HL-60/S4 (cell line): ENCODE data around the gene SLC25A21.
"Not testable (repeated sequence)": the region's sequence is repeated elsewhere in the genome, so short reads cannot be mapped to it uniquely, and the experiment has no call there.

Experiments used
- in situ Hi-C: fragments of 300-500 bp; cut with MboI; formaldehyde crosslinking; loops from 2 replicates; pipeline ENCODE4 v1.14.3; 2022; ENCODE audit warnings: low sequenced_read_pairs

SLC25A21 gene

DNA sequence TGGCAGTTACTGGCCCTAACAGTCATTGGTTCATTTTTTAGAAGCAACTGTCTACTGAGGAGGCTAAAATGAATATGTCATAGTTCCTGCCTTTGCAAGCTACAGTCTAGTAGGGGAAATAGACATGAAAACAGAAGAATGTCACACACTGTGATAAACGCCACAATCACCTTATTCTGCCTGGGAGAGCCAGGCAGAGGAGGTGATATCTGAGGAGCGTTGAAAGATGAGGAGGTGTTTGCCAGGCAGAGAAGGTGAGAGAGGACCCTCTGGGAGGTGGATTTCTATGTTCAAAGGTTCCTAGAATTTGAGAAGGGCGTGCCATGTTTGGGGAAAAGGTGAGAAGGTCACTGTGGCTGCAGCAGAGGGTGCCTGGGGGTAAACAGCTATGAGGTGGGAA lies 325.0 kb downstream of the SLC25A21 start:
- in situ Hi-C loops = no loop called here

DNA sequence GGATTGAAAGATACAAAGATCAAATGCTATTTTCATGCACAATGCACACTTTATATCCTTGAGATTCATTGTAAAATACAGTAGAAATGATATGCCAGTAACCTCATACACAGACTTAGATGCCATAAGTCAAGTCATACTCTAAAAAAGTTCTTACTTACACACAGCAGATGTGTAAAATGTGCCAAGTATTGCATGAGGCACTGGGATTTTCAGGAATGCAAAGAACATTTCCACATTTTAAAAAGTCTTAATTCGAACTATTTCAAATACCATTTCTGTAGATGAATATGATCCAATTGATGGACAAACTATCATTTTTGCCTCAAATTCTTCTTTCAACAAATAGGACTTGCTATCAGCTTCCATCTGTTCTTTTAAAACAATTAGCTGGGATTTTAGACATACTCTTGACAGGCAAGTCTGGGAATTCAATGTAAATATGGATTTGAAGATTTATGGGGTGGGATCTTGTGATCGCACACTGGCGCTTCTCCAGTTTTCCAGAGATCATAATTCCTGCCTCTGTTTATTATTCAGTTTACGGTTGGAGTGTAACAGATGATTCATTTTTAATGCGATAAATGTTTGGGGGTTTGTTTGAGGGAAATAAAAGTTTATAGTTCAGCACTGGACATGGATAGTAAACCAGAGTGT lies 326.9 kb downstream of the SLC25A21 start:
- in situ Hi-C loops = no loop called here

DNA sequence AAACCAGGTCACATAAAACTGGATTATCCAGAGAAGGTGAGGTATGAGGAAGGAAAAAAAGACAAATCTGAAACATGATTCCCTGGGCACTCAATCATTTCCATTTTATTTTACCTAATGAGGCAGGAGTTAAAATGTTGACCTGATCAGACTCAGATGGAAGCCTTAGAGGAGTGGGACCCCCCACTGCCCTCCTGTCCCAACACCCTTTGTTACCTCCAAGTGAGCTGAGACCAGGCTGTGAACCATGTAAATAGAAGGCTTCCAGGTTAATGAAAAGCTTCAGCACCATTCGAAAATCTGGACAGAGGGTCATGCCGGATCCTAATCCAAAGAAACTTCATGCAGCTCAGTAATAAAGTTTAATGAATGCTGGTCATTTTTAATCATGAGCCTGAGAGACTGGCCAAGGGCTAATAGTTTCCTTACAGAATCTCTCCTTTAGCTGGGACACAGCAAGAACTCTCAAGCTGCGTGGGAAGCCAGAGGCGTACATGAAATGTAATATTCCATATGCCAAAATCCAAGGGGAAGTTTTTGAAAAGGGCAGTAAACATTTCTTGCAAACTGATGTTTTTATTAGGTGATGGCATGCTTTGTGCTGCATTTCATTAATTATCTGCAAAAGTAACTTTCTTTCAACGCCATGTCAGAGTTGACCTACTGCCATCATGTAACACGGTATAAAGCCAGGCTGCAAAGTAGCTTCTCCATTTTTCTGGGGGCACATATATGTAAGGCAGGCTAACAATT lies 327.8 kb downstream of the SLC25A21 start:
- in situ Hi-C loops = no loop called here

DNA sequence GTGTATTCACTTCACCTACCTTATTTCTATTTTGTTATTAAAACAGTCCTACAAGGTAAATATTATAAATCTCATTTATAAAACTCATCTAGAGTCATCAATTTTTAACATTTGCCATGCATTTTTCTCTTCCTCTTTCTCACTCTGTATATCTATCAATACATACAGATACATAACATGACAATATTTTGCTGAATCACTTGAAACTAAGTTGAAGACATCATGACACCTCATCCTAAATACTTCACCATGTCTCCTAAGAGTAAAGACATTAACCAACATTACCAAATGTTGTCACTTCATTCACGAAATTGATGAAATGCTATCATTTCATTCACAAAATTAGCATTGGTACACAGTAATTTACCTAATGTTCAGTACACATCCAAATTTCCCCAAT lies 329.0 kb downstream of the SLC25A21 start:
- in situ Hi-C loops = no loop called here

DNA sequence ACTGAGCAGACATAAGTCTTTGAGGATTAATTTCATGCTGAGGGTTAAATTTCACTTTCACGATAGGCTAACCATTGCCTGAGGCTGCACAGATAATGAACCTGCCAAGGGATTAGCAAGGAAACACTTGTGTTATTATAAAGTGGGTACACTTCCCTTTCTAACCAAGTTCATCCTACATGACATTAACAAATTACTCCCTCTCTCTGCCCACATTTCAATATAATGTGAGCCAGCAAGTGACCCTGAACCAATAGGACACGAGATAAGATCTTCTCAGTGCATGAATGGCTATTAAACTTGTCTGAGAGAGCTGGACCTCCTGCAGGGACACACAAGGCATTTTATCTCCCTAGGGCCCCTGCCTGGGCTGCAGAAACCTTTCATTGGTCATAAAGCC lies 337.3 kb downstream of the SLC25A21 start:
- in situ Hi-C loops = no loop called here

DNA sequence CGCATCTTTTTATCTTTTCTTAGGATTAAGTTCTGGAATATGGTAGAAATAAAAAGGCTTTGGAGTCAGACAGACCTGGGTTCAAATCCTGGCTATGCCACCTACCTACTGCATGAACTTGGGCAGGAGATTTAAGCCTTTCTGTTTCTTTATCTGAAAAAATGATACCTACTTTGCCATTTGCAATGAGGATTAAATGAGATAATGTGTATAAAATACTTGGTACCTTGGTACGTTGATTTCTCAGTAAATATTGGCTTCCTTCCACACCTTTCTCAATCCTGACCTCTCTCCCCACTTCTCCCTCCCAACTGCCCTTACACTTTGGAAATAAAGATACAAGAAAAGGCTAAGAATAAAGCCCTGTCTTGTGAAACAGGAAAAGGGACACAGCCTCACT lies 338.1 kb downstream of the SLC25A21 start:
- in situ Hi-C loops = no loop called here

DNA sequence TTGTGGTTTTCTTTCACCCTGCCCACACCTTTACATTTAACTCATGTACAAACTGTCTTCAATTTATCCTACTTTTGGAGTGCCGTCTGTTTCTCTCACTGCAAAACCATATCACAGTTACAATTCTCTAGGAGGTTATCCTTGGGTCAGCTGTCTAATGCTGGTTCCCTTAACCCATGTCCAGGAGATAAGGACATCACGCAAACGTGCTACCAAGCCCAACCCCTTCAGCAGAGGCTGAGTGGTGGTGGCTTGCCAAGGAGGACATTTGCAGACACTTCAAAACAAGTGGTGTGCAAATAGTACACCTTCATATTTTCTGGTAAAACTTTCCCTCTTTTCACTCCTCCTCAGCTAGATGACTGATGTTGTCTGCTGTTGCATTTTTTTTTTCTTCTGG lies 342.9 kb downstream of the SLC25A21 start:
- in situ Hi-C loops = no loop called here

DNA sequence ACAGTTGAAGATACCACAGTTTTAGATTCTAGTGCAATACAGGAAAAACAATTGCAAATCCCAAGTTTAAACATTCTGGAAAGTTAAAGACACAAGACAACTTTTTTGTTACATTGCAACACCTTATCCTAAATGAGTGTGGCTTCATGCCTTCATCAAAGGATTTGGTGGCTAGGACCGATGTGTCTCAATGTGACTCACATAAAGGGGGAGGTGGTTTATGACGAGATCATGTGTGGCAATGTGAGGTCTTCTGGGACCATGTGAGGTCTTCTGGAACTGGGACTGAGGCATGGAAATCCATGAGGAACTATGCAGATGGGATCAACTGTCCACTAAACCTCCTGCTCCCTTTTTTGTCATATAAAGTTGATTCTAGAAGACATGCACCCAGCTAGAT lies 344.5 kb downstream of the SLC25A21 start:
- in situ Hi-C loops = no loop called here

DNA sequence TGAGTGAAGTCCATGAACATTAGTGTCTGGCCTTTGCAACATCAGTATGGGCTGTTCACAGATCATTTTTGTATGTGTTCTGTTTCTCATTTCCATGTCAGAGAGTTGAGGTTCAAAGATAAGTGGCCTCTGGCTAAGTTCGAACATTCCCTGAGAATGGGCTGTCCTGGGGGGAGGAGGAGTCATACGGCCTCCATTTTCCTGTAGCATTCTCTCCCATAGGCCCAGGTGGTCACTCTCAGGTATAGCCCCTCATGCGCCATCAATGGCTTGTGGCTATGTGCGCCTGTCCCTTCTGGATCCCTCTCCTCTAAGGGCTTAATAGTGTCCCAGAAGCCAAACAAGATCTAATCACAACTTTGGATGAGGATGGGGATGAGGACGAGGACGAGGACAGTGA lies 345.8 kb downstream of the SLC25A21 start:
- in situ Hi-C loops = no loop called here

DNA sequence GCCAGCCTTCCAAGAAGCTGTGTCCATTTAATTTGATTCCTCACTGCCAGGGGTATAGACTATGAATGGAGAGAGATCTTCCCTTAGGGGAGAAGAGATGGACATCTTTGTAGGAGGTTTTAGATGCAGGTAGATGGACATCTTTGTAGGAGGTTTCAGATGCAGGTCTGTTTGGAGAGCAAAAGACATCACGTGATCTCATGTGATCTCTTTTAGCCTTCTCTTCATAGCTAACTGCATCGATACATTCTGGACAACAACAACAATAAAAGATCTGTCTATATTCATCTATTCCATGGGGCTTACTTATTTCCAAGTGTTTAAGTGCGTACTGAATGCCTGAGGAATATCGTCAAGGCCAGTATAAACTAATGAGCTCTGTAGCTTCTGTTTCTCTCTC lies 347.6 kb downstream of the SLC25A21 start:
- in situ Hi-C loops = no loop called here

DNA sequence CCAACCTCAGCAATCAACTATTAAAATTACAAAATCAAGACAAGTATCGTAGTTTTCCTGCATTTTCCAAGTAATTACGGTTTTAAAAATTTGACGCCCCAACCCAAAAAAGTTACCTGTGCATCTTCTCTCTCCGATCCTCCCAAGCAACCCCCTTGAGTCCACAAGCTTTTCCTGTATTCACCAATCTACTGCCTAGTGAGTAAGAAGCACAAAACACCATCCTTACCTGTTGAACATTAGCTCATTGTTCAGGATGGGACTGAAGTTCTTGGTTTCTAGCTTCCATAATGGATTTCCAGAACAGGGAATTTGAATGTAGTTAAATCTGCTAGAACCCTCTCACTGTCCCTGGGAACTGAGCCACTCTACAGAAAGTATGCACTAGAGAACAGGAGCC lies 348.8 kb downstream of the SLC25A21 start:
- in situ Hi-C loops = no loop called here

DNA sequence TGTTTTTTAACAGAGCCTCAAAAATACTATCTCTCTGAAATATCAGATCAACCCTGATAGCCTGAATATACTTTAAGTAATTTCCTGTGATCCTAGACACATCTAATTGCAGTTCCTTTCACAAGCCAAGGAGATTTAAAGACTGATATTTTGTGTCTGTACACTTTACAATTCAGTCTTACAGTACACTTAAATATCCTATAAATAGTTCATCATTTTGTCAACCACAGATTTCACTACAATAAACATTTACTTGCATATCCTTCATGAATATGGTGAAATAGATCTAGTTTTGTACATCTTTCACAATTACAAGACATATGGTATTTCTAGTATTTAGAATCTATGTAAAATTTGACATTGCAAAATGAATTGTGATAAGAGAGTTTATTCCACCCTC lies 349.7 kb downstream of the SLC25A21 start:
- in situ Hi-C loops = no loop called here

DNA sequence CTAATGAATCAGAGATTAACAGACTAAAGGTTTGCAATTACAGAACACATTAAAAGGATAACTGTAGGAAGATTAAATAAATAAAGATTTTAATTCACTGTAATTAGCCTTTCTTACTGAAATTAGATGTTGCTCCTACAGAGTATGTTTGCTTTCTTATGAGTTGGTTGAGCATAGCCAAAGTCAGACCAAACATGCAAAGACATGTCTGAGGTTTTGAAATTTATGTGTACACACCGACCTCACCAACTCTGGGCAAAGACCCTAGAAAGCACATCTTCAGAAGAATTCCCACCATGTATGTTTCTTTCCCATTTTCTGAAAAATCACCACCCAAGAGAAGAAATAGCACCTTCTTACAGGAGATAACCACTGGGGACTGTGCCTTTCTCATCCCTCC lies 351.5 kb downstream of the SLC25A21 start:
- in situ Hi-C loops = no loop called here

DNA sequence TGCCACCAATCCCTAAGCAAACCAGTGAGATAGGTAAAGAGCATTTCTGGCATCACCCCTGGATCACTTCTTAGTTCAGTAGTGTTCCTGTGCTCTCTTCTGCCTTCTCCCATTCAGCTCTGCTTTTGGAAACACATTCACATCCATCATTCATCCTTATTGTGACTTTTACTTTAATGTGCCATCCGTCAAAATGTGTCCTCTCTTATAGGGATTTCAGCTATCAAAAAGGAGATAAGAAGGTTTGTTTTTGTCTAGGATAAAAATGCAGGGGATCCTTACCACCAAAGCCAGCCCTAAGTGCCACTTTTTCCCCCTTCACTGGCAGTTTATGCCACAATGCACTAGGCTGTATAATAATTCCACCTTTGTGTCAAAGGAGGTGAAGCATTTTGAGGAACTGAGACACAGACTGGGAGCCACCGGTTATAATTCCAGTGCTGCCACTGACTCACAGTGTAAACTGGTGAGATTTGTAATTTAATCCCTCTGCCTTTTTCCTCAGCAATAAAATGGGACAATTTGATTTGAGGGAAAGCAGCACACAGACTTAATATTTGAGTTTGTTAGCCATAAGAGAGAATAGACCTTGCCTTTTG lies 352.2 kb downstream of the SLC25A21 start:
- in situ Hi-C loops = no loop called here

DNA sequence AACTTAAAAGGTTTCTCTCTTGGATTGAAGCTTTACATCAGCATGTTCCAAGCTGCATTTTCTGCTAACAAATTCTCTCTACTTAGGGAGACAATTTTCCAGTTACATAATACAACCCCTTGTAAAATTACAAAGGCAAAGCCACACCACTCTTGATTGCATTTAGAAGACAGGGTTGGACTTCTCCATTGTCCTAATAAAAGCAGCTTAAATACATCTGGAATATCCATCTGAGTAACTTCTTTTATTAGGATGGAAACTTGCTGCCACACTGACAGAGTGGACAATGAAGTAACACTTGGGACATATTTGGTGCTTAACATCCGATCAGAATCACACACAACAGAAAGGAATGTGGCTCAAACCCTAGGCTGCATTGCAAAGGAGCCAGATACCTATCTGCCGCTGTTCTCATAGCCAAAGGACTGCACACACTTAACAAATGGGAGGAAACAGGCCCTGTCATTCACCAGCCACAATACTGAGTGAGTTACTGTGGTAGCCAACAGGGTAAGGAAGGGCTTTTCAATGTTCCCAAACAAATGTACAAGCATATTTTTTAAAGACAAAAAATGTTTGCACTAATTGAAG lies 353.5 kb downstream of the SLC25A21 start:
- in situ Hi-C loops = no loop called here

DNA sequence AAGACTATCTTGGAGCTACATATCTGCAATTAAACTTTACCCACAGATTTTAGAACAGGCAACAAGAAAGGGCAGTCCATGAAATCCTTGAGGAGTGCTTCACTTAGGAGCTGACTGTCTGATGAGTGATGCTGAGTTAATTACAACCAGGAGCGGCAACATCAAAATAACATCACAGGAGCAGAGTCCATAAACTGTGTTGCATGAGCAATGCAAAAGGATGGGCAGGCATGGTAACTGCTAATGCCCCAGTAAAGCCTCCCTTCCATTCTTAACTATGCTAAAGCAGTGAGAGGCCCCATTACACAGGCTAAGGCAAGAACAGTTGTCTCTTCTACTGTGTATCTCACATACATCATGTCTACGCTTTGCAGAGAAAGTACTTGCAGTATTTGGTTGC lies 354.2 kb downstream of the SLC25A21 start:
- in situ Hi-C loops = no loop called here

DNA sequence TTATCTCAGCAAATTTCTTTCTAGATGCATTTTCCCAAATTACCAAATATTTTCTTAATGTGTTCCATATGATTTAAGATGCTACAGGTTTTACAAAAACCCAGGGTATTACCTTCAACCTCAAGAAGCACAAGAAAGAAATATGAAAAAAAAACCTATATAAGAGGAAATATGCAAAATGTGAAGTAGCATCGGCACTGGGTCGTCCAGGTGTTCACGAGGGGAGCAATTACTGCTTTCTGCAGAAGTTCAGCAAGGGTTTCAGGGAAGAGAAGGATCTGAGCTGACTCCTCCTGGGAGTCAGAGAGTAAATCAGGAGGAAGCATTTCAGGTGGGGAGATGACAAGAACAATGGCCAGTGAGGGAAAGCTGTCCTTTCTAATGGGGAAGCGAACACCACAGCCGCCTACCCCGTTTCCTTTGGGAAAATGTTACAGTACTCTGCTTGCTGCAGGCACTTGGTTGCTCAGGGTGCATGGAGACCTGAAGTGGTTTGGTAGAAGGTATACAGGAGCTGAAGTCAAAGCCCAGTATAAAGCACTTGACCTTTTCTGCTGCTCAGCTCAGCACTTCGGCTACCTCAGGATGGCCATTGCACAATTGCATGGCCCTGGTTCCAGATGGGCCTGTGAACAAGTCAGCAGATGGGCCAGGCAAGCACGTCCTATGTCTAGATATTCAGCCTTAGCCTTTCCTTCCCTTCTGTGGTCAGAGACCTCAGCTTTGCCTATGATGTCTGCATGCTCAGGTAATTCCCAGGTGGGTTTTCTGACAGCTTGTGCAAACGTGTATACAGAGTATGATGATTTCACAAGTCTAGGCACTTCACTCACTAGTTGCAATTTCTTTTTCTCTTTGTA lies 355.1 kb downstream of the SLC25A21 start:
- in situ Hi-C loops = no loop called here

DNA sequence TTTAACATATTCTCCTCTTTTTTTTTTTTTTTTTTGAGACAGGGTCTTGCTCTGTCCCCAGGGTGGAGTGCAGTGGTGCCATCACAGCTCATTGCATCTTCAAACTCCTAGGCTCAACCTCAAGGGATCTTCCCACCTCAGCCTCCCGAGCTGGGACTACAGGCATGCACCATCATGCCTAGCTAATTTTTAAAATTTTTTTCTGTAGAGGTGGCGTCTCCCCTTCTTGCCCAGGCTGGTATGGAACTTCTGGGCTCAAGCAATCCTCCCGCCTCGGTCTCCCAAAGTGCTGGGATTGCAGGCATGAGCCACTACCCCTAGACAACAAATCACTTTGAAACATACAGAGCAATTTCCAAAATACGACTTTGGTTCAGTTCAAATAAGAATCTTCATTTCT lies 355.9 kb downstream of the SLC25A21 start:
- in situ Hi-C loops = no loop called here

DNA sequence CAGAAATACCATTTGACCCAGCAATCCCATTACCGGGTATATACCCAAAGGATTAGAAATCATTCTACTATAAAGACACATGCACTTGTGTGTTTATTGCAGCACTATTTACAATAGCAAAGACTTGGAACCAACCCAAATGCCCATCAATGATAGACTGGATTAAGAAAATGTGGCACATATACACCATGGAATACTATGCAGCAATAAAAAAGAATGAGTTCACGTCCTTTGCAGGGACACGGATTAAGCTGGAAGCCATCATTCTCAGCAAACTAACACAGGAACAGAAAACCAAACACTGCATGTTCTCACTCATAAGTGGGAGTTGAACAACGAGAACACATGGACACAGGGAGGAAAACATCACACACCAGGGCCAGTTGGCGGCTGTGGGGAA lies 357.6 kb downstream of the SLC25A21 start:
- in situ Hi-C loops = not testable (repeated sequence)

DNA sequence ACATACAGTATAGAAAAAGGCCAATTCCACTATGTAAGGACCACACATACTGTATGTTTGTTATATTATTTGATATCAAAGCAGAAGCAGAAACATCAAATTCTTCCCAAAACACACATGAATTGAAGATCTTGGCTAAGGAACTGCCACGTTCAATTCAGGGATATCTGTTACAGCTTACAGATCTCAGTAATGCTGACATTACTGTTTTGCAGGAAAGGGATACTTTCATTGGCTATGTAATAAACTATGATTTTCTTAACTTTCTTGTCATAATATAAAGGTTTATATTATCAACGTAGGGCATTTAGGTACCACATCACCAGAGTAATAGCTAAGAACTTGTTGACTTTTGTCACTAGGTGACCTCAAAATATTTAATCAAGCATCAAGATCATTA lies 362.2 kb downstream of the SLC25A21 start:
- in situ Hi-C loops = no loop called here

DNA sequence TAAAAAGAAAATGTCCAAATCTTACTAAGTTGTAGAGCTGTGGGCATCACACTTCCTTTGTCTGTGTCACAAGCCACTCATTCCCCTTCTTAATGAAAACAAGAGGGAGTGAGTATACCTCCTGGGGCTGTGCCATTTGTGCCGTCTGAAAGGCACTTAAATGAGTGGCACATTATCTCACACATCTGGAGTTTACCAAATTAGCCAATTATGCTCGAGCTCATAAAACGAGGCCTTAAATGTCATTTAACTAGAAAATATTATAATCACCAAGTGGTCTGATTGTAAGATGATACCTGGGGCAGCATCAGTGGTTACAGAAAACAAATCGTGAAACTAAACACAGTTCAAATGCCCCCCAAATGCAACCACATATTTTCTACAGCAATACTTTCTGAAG lies 364.7 kb downstream of the SLC25A21 start:
- in situ Hi-C loops = no loop called here
